Mononuclear cell (primary cell): Measurements from ENCODE around the gene RMRP. TPM values are rescaled to one million over a fixed set of nuclear protein-coding genes. Genes with fewer than 3 reads are reported as not detected.
"Not testable (repeated sequence)": the region's sequence is repeated elsewhere in the genome, so short reads cannot be mapped to it uniquely, and the experiment has no call there.

Source experiments
- H3K27me3 ChIP-seq: 2 replicates; pipeline ENCODE4 v1.6.0; 2011; ENCODE audit warnings: low read length, control low read depth; ENCODE audit not compliant: insufficient read depth
- H3K4me1 ChIP-seq: 2 replicates; pipeline ENCODE4 v1.5.1; 2011; ENCODE audit warnings: mild to moderate bottlenecking, low read length, control low read depth; ENCODE audit not compliant: insufficient read depth
- H3K4me3 ChIP-seq: 2 replicates; pipeline ENCODE4 v1.5.1; 2011; ENCODE audit warnings: mild to moderate bottlenecking, low read length, moderate library complexity
- H3K9me3 ChIP-seq: 2 replicates; pipeline ENCODE4 v1.5.1; 2011; ENCODE audit warnings: low read depth, mild to moderate bottlenecking, control low read depth, low read length
- total RNA-seq: library from RNA; depleted of rRNA; stranded (reverse); fragments of >200 nt; gene quantifications from one replicate; pipeline ENCODE4 v1.2.3, GENCODE V29; 2012

RMRP gene
- total RNA-seq, 1 donor, result 37,843 TPM

GRCh38 chr9:35627575-35627974 is 30.2 kb downstream of the RMRP start:
- no peaks in the 10 kb centered on the region for H3K9me3 ChIP-seq
- H3K27me3 ChIP-seq, result no peaks in the 10 kb centered on the region
- peaks cover 4% of the 10 kb centered on the region for H3K4me1 ChIP-seq
- H3K4me3 ChIP-seq, result no peak overlapping the region

GRCh38 chr9:35619800-35620158 is 38.0 kb downstream of the RMRP start:
- Histone ChIP-seq H3K4me3 (no peak overlapping the region), H3K9me3 (no peaks in the 10 kb centered on the region), H3K4me1 (peaks cover 53% of the 10 kb centered on the region), H3K27me3 (no peaks in the 10 kb centered on the region)

GRCh38 chr9:35618854-35619799 is 38.7 kb downstream of the RMRP start:
- no peak overlapping the region for H3K4me3 ChIP-seq
- no peaks in the 10 kb centered on the region for H3K27me3 ChIP-seq
- H3K9me3 ChIP-seq, result no peaks in the 10 kb centered on the region
- peaks cover 53% of the 10 kb centered on the region for H3K4me1 ChIP-seq

GRCh38 chr9:35618325-35618727 is 39.5 kb downstream of the RMRP start, which contains the start of gene CD72:
TSS of gene CD72 (minus strand) at chr9:35618413. CDS start at chr9:35618303, 110 bp downstream.
- Histone ChIP-seq H3K9me3 (no peaks in the 10 kb centered on the region), H3K4me1 (peaks cover 58% of the 10 kb centered on the region), H3K4me3 (peak within 1 kb of the TSS; percentile 44), H3K27me3 (no peaks in the 10 kb centered on the region)

GRCh38 chr9:35617548-35617947 is 40.3 kb downstream of the RMRP start:
- peaks cover 61% of the 10 kb centered on the region for H3K4me1 ChIP-seq
- no peaks in the 10 kb centered on the region for H3K9me3 ChIP-seq
- peak overlapping the region; percentile 44 for H3K4me3 ChIP-seq
- no peaks in the 10 kb centered on the region for H3K27me3 ChIP-seq

GRCh38 chr9:35616681-35617459 is 40.9 kb downstream of the RMRP start:
- H3K4me3 ChIP-seq, result peak overlapping the region; percentile 44
- H3K27me3 ChIP-seq, result no peaks in the 10 kb centered on the region
- H3K9me3 ChIP-seq, result no peaks in the 10 kb centered on the region
- H3K4me1 ChIP-seq, result peaks cover 64% of the 10 kb centered on the region

- peaks cover 66% of the 10 kb centered on the region for H3K4me1 ChIP-seq
- no peaks in the 10 kb centered on the region for H3K27me3 ChIP-seq
- H3K9me3 ChIP-seq, result no peaks in the 10 kb centered on the region
- peak overlapping the region; percentile 44 for H3K4me3 ChIP-seq
Measured at GRCh38 chr9:35615981-35616680, 41.7 kb downstream of the RMRP start.

GRCh38 chr9:35612843-35613242 is 45.0 kb downstream of the RMRP start:
- Histone ChIP-seq H3K4me1 (peaks cover 37% of the 10 kb centered on the region), H3K4me3 (no peak overlapping the region), H3K27me3 (no peaks in the 10 kb centered on the region), H3K9me3 (no peaks in the 10 kb centered on the region)

- not testable (repeated sequence) for H3K4me3 ChIP-seq, H3K27me3 ChIP-seq, H3K9me3 ChIP-seq
- peaks cover 32% of the 10 kb centered on the region for H3K4me1 ChIP-seq
Measured at GRCh38 chr9:35612066-35612465, 45.8 kb downstream of the RMRP start.

- Histone ChIP-seq H3K27me3 (no peaks in the 10 kb centered on the region), H3K4me3 (no peak overlapping the region), H3K4me1 (peaks cover 32% of the 10 kb centered on the region), H3K9me3 (no peaks in the 10 kb centered on the region)
Measured at GRCh38 chr9:35611230-35611797, 46.5 kb downstream of the RMRP start.

- H3K4me1 ChIP-seq, result peaks cover 39% of the 10 kb centered on the region
- no peaks in the 10 kb centered on the region for H3K27me3 ChIP-seq
- H3K9me3 ChIP-seq, result no peaks in the 10 kb centered on the region
- H3K4me3 ChIP-seq, result no peak overlapping the region
Measured at GRCh38 chr9:35609820-35610163, 48.0 kb downstream of the RMRP start.

- H3K4me3 ChIP-seq, result no peak overlapping the region
- no peaks in the 10 kb centered on the region for H3K9me3 ChIP-seq
- H3K27me3 ChIP-seq, result no peaks in the 10 kb centered on the region
- H3K4me1 ChIP-seq, result peaks cover 44% of the 10 kb centered on the region
Measured at GRCh38 chr9:35609001-35609819, 48.6 kb downstream of the RMRP start.

GRCh38 chr9:35608221-35608620 is 49.6 kb downstream of the RMRP start:
- H3K9me3 ChIP-seq, result no peaks in the 10 kb centered on the region
- H3K27me3 ChIP-seq, result no peaks in the 10 kb centered on the region
- H3K4me3 ChIP-seq, result no peak overlapping the region
- peaks cover 45% of the 10 kb centered on the region for H3K4me1 ChIP-seq
